Suprapubic skin (tissue), 4 donors: Measurements from ENCODE around the gene UVSSA. TPM values are rescaled to one million over a fixed set of nuclear protein-coding genes. Genes with fewer than 3 reads are reported as not detected.
A peak's percentile ranks its signal among the peaks of the same experiment; 100 is the strongest.

ENCODE experiments used
- DNase-seq, 2 donors: peaks; one replicate each; pipeline ENCODE4 v3.0.0-alpha.2; 2019; ENCODE audit warnings: low spot score in 2 of 2
- H3K27ac ChIP-seq: fragments of 200-600 bp; sonication (generic); one replicate; pipeline ENCODE4 v1.5.1; 2019
- H3K27me3 ChIP-seq: fragments of 200-600 bp; sonication (generic); one replicate; pipeline ENCODE4 v1.5.1; 2019
- H3K36me3 ChIP-seq: fragments of 200-600 bp; sonication (generic); one replicate; pipeline ENCODE4 v1.5.1; 2019
- H3K4me1 ChIP-seq: fragments of 200-600 bp; sonication (generic); one replicate; pipeline ENCODE4 v1.5.1; 2019
- H3K4me3 ChIP-seq: fragments of 200-600 bp; sonication (generic); one replicate; pipeline ENCODE4 v1.5.1; 2019; ENCODE audit warnings: mild to moderate bottlenecking
- H3K9me3 ChIP-seq: fragments of 200-600 bp; sonication (generic); one replicate; pipeline ENCODE4 v1.5.1; 2019
- EP300 ChIP-seq: sonication (generic); formaldehyde crosslinking; IDR thresholded peaks from one replicate; pipeline ENCODE4 v1.6.1; 2017; ENCODE audit warnings: antibody characterized with exemption
- POLR2A ChIP-seq, 2 donors: fragments of 450-650 bp; IDR thresholded peaks; one replicate each; pipeline ENCODE4 v1.6.1; 2017; ENCODE audit warnings: antibody characterized with exemption in 2 of 2, mild to moderate bottlenecking in 2 of 2, moderate library complexity in 2 of 2
- POLR2AphosphoS5 ChIP-seq, 3 donors: sonication (generic); formaldehyde crosslinking; IDR thresholded peaks; one replicate each; pipeline ENCODE4 v1.6.1; 2017; ENCODE audit warnings: antibody characterized with exemption in 3 of 3
- WGBS: methylation state at CpG from one replicate; pipeline ENCODE4 v1.1.5; 2018; 5-methylcytosine and 5-hydroxymethylcytosine counted together
- total RNA-seq, 4 donors: library from RNA; depleted of rRNA; stranded (reverse); fragments of >200 nt; gene quantifications; one replicate each; pipeline ENCODE4 v1.1.0, GENCODE V29; 2016
- TF ChIP-seq, protein P1 (sequence below), 2 donors: fragments of 200-600 bp in 1 of 2; fragments of 450-650 bp in 1 of 2; sonication (generic) in 1 of 2; IDR thresholded peaks; one replicate each; pipeline ENCODE4 v1.5.1; 2016 to 2019; ENCODE audit warnings: antibody characterized with exemption in 2 of 2, mild to moderate bottlenecking in 1 of 2, moderate library complexity in 1 of 2

Gene UVSSA
- total RNA-seq, 4 donors from 2014 or later: 16.2 to 107 (median 24.9) TPM

GRCh38 chr4:1408418-1408817 is 61.4 kb downstream of the UVSSA start:
- peaks cover 100% of the 10 kb centered on the region for H3K27me3 ChIP-seq
- 16% methylated on average over 19 of the region's 22 CpGs for WGBS
- TF ChIP-seq POLR2AphosphoS5 (IDR thresholded peaks at IDR 0.05) (no peak), EP300 (no peak), POLR2A (IDR thresholded peaks at IDR 0.05) (no peak)
- TF ChIP-seq, protein P1, sequence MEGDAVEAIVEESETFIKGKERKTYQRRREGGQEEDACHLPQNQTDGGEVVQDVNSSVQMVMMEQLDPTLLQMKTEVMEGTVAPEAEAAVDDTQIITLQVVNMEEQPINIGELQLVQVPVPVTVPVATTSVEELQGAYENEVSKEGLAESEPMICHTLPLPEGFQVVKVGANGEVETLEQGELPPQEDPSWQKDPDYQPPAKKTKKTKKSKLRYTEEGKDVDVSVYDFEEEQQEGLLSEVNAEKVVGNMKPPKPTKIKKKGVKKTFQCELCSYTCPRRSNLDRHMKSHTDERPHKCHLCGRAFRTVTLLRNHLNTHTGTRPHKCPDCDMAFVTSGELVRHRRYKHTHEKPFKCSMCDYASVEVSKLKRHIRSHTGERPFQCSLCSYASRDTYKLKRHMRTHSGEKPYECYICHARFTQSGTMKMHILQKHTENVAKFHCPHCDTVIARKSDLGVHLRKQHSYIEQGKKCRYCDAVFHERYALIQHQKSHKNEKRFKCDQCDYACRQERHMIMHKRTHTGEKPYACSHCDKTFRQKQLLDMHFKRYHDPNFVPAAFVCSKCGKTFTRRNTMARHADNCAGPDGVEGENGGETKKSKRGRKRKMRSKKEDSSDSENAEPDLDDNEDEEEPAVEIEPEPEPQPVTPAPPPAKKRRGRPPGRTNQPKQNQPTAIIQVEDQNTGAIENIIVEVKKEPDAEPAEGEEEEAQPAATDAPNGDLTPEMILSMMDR (IDR thresholded peaks at IDR 0.05): no peak
- H3K27ac ChIP-seq: no peak overlapping the region
- H3K36me3 ChIP-seq: no peaks in the 10 kb centered on the region
- H3K4me3 ChIP-seq: no peak overlapping the region
- H3K9me3 ChIP-seq: no peaks in the 10 kb centered on the region
- H3K4me1 ChIP-seq: peaks cover 34% of the 10 kb centered on the region
- no peak for DNase-seq

DNA sequence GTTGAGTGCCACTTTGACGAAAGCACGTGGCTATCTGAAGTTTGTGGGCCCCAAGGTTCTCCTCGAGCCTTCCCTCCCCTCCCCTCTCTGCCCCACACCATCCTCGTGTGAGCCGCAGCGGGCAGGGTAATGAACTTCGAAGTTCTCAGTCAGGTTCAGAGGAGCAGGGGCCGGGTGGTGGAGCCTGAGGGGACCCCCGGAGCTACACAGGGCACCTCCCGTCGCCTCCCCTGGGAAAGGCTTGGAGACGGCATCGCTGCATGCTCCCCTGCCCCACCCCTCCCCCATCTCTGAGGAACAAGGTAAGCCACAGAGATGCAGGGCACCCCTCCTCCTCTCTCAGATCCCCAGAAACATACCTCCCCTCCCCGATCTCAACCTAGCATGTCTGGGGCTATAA is 62.1 kb downstream of the UVSSA start:
- H3K27ac ChIP-seq: no peak overlapping the region
- TF ChIP-seq EP300 (no peak), POLR2A (IDR thresholded peaks at IDR 0.05) (no peak), POLR2AphosphoS5 (IDR thresholded peaks at IDR 0.05) (no peak)
- TF ChIP-seq, protein P1 (IDR thresholded peaks at IDR 0.05): no peak
- H3K27me3 ChIP-seq: peaks cover 100% of the 10 kb centered on the region
- no peaks in the 10 kb centered on the region for H3K9me3 ChIP-seq
- DNase-seq: no peak
- WGBS: 36% methylated on average over 13 of the region's 14 CpGs
- H3K4me1 ChIP-seq: peaks cover 34% of the 10 kb centered on the region
- H3K36me3 ChIP-seq: no peaks in the 10 kb centered on the region
- no peak overlapping the region for H3K4me3 ChIP-seq

- H3K4me3 ChIP-seq: no peak overlapping the region
- DNase-seq: no peak
These were observed 62.8 kb downstream of the UVSSA start for GRCh38 chr4:1409491-1410425.

DNA sequence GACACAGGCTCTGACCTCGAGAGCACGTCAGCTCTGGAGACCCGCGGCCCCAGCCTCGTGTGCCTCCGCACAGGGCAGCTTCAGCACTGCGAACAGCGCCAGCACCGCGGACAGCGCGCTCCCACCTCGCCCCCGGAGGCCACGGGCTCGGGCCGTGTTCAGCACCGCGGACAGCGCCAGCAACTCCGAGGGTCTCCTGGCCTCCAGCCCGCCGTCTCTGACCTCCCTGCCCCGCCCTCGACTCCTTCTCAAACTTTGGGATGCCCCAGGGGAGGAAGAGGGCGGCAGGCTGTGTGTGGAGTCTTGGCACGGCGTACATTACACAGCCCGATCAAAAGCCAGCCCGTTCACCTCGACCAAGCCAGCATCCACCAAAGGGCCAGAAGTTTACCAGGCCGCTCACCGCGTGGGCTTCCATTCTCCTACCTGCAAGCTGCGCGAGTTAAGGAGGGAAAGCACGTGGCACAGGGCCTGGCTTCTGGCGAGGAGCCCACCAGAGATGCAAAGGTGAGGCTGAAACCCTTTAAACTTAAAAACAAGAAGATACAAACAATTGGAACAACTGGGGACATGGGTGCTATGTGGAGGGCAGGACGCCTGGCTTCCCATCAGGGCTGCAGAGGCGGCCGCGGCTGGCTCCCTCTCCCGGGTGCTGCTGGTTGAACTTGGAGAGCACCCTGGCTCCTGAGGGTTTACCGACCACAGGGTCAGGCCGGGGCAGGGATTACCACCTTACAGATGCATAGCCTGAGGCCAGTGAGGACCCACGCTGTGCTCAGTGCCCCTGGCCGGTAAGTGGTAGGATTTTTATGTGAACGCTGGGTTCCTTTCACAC is 63.7 kb downstream of the UVSSA start:
- TF ChIP-seq EP300 (no peak), POLR2A (IDR thresholded peaks at IDR 0.05) (no peak), POLR2AphosphoS5 (IDR thresholded peaks at IDR 0.05) (no peak)
- TF ChIP-seq, protein P1 (IDR thresholded peaks at IDR 0.05): no peak
- Histone ChIP-seq H3K27ac (no peak overlapping the region), H3K27me3 (peaks cover 99% of the 10 kb centered on the region), H3K36me3 (no peaks in the 10 kb centered on the region), H3K4me3 (no peak overlapping the region), H3K9me3 (no peaks in the 10 kb centered on the region), H3K4me1 (peaks cover 29% of the 10 kb centered on the region)
- peak in 1 of 2 donors; percentile 74 for DNase-seq
- 35% methylated on average over 13 of the region's 48 CpGs for WGBS

More at GRCh38 chr4:1409491-1410425, 62.8 kb downstream of the UVSSA start:
- Histone ChIP-seq H3K9me3 (no peaks in the 10 kb centered on the region), H3K4me1 (peaks cover 34% of the 10 kb centered on the region), H3K27ac (no peak overlapping the region), H3K27me3 (peaks cover 99% of the 10 kb centered on the region), H3K36me3 (no peaks in the 10 kb centered on the region)
- 55% methylated on average over 12 of the region's 27 CpGs for WGBS
- TF ChIP-seq, protein P1 (IDR thresholded peaks at IDR 0.05): no peak
- TF ChIP-seq EP300: no peak
- TF ChIP-seq POLR2AphosphoS5 (IDR thresholded peaks at IDR 0.05): no peak
- TF ChIP-seq POLR2A (IDR thresholded peaks at IDR 0.05): no peak
